HK-2 (cell line): ENCODE data around the gene SEMA6A.

Source experiments
- DNase-seq: peaks from one replicate; pipeline ENCODE4 v3.0.0-alpha.2; 2018; ENCODE audit not compliant: unreplicated experiment

The SEMA6A gene

GRCh38 chr5:116440457-116441001 is 134.1 kb downstream of the SEMA6A start:
- no peak for DNase-seq

GRCh38 chr5:116439905-116440304 is 134.7 kb downstream of the SEMA6A start:
- no peak for DNase-seq

- no peak for DNase-seq
Observed at GRCh38 chr5:116438979-116439554, 135.6 kb downstream of the SEMA6A start.

- no peak for DNase-seq
Observed at GRCh38 chr5:116437922-116438578, 136.6 kb downstream of the SEMA6A start.

GRCh38 chr5:116437351-116437705 is 137.3 kb downstream of the SEMA6A start:
- DNase-seq = no peak

- DNase-seq = no peak
Observed at GRCh38 chr5:116436674-116437350, 137.8 kb downstream of the SEMA6A start.

- no peak for DNase-seq
Observed at GRCh38 chr5:116428966-116429365, 145.7 kb downstream of the SEMA6A start.

- no peak for DNase-seq
Observed at GRCh38 chr5:116428413-116428812, 146.2 kb downstream of the SEMA6A start.

GRCh38 chr5:116424951-116425350 is 149.7 kb downstream of the SEMA6A start:
- DNase-seq = no peak

GRCh38 chr5:116424258-116424615 is 150.4 kb downstream of the SEMA6A start:
- no peak for DNase-seq

GRCh38 chr5:116423587-116424257 is 150.9 kb downstream of the SEMA6A start:
- no peak for DNase-seq

- DNase-seq = no peak
Observed at GRCh38 chr5:116423141-116423540, 151.5 kb downstream of the SEMA6A start.

- DNase-seq = no peak
Observed at GRCh38 chr5:116421080-116421629, 153.5 kb downstream of the SEMA6A start.

- no peak for DNase-seq
Observed at GRCh38 chr5:116420540-116420939, 154.1 kb downstream of the SEMA6A start.

- DNase-seq = no peak
Observed at GRCh38 chr5:116419258-116419657, 155.4 kb downstream of the SEMA6A start.

GRCh38 chr5:116418774-116419173 is 155.8 kb downstream of the SEMA6A start:
- no peak for DNase-seq

GRCh38 chr5:116418016-116418415 is 156.6 kb downstream of the SEMA6A start:
- no peak for DNase-seq

- DNase-seq = no peak
Observed at GRCh38 chr5:116415989-116416388, 158.6 kb downstream of the SEMA6A start.

GRCh38 chr5:116415182-116415581 is 159.4 kb downstream of the SEMA6A start:
- no peak for DNase-seq

- no peak for DNase-seq
Observed at GRCh38 chr5:116411101-116411571, 163.5 kb downstream of the SEMA6A start.

- no peak for DNase-seq
Observed at GRCh38 chr5:116410336-116410890, 164.2 kb downstream of the SEMA6A start.
